IPS-20b (cell line): Measurements from ENCODE around the gene REEP3.

Experiments
- H3K27ac ChIP-seq: one replicate; pipeline ENCODE4 v1.5.1; 2013; ENCODE audit warnings: low read length
- H3K27me3 ChIP-seq: 2 replicates; pipeline ENCODE4 v1.6.1; 2013; ENCODE audit warnings: mild to moderate bottlenecking, low read length, inconsistent platforms; ENCODE audit not compliant: insufficient read depth
- H3K36me3 ChIP-seq: 2 replicates; pipeline ENCODE4 v1.6.1; 2013; ENCODE audit warnings: low read depth, mild to moderate bottlenecking, inconsistent platforms, low read length, moderate library complexity; ENCODE audit not compliant: insufficient read depth
- H3K4me1 ChIP-seq: 2 replicates; pipeline ENCODE4 v1.6.1; 2013; ENCODE audit warnings: mild to moderate bottlenecking, control low read depth, inconsistent platforms, low read length, moderate library complexity; ENCODE audit not compliant: insufficient read depth
- H3K4me3 ChIP-seq: 2 replicates; pipeline ENCODE4 v1.5.1; 2013; ENCODE audit warnings: mild to moderate bottlenecking, low read length, inconsistent platforms
- H3K9ac ChIP-seq: 2 replicates; pipeline ENCODE4 v1.6.1; 2013; ENCODE audit warnings: low read depth, mild to moderate bottlenecking, inconsistent platforms, low read length, moderate library complexity
- H3K9me3 ChIP-seq: 2 replicates; pipeline ENCODE4 v1.6.1; 2013; ENCODE audit warnings: mild to moderate bottlenecking, low read depth, low read length, inconsistent platforms; ENCODE audit not compliant: insufficient read depth

The REEP3 gene

DNA sequence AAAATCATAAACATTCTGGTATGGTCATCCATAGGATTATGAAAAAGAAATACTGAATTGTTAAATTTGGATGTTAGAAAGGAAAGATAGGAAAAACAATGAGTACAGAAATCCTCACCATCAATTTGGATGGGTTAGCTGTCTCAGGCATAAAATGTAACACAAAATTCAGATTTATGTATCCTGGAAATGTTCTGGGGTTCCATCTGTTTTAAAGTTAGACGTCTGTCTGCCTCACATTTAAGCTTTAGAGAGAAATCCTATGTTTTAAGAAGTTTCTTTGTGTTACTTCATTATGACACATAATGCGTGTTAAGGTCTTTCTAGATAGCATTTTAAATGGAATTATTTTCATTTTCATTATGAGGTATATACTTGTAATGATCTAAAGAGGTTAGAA, 103.5 kb downstream of the REEP3 start:
- Histone ChIP-seq H3K4me1 (peaks cover 20% of the 10 kb centered on the region), H3K27ac (no peak overlapping the region), H3K27me3 (no peaks in the 10 kb centered on the region), H3K36me3 (peaks cover 8% of the 10 kb centered on the region), H3K9ac (no peak overlapping the region), H3K9me3 (no peaks in the 10 kb centered on the region), H3K4me3 (no peak overlapping the region)

DNA sequence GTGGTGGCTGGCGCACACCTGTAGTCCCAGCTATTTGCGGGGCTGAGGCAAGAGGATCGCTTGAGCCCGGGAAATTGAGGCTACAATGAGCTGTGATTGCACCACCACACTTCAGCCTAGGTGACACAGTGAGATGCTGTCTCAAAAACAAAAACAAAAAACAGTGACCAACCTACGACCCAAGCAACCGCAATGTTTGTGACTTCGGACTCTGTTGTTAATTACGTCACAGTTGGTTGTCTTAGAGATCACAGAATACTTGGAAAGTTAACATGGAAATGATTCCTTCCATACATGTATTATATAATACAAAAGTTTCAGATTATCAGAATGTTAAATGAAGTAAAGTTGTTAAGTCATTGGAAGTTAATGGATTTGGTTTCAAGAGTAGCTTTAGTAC, 106.2 kb downstream of the REEP3 start:
- H3K9ac ChIP-seq: peak overlapping the region; percentile 23; the same call in 1 of the 2 replicates
- peaks cover under 1% of the 10 kb centered on the region for H3K36me3 ChIP-seq
- no peak overlapping the region for H3K27ac ChIP-seq
- H3K4me3 ChIP-seq: no peak overlapping the region
- no peaks in the 10 kb centered on the region; the same call in 1 of the 2 replicates for H3K27me3 ChIP-seq
- H3K4me1 ChIP-seq: peaks cover 26% of the 10 kb centered on the region
- H3K9me3 ChIP-seq: no peaks in the 10 kb centered on the region

DNA sequence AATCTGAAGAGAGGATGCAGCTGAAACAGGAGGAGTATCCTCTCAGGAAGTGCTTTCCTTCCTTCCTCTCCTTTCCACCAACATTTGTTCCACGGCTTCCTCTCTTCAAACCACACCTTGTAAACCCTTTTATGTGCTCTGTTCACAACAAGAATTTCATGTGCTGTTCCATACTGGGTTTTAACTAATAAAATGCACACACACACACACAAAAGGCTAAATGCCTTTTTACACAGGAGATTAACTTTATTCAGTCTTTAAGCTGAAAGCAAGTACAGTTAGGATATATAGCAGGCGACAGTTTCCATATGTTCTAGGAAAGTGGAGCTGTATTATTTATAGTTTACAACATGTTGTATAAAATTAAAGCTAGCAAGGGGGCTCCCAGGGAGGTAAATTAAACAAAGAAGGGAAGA, 106.7 kb downstream of the REEP3 start:
- Histone ChIP-seq H3K27me3 (no peaks in the 10 kb centered on the region; the same call in 1 of the 2 replicates), H3K4me1 (peaks cover 26% of the 10 kb centered on the region), H3K4me3 (no peak overlapping the region), H3K9ac (peak overlapping the region; percentile 23; the same call in 1 of the 2 replicates), H3K9me3 (no peaks in the 10 kb centered on the region), H3K36me3 (no peaks in the 10 kb centered on the region; the same call in 1 of the 2 replicates), H3K27ac (no peak overlapping the region)

DNA sequence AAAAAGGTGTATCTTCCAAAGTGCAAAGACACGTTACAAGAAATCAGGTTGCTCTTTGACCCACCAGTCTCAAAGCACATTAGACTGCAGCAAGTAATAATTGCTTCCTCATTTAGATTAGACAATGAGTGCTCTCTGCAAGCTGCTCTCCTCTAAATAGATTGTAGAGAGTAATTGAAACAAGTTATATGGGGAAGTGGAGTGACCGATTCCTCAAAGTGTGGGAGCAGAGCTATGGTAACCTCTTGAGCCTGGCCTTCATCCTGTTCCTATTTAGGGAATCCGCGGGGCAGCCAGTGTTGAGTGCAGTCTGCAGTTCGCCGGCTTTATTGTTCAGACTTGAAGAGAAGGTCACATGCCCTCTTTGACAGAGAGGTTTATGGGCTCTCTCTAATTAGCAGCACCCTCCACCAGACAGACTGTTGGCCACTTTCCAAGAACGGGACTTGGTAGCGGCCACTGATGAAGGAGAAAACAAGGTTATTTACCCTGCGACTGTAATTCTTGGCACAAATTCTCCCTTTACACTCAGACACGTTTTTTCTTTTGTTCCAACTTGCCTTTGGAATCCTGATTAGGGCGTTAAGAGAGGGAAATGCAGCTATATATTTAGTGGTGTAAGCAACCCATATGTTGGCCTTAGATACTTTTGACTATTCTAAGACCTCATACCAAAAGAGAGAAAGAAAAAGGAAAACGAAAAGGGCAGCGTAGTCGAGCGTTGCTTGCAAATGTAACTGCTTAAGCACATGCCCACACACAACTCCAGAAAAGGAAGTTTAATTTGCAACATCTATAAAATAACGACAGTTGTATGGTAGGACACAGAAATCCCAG, 107.5 kb downstream of the REEP3 start:
- Histone ChIP-seq H3K9ac (peak overlapping the region; percentile 97), H3K4me3 (peak overlapping the region; percentile 89)

DNA sequence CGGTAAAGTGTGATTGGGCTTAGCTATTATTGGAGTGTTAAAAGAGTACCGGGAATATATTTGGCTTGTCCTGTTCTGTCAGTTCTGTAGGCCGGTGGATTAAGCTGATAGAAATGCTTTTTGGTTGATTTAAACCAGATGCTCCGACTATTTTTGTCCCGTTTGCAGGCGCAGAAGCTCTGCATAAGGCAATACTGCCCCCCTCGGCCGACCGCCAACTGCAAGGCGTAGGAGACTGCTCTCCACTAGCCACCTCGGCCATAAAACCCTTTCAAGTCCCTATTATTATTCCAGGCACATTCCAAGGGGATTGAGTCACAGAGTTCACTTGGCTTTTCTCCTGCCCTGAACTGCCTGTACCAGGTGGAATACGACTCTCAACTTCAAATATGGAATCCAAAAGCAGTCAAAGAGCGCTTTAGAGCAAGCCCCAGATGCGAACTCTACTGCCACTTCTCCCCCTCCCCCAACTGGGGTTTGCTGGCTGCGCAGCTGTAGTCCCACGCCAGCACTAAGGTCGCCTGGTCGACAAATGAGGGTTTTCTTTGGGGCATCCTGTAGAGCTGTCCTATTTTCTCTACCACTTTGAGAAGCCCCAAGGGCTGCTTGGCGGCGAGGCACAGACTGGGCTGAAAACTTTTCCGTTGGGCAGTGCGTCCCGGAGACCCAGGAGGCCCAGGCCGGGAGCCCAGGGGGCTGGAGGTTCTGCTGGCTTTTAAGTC, 108.3 kb downstream of the REEP3 start:
- Histone ChIP-seq H3K27ac (peak overlapping the region; percentile 98), H3K9ac (peak overlapping the region; percentile 97), H3K4me1 (peaks cover 26% of the 10 kb centered on the region), H3K27me3 (no peaks in the 10 kb centered on the region; the same call in 1 of the 2 replicates), H3K4me3 (peak overlapping the region; percentile 89), H3K36me3 (no peaks in the 10 kb centered on the region; the same call in 1 of the 2 replicates), H3K9me3 (no peaks in the 10 kb centered on the region)

More for the DNA sequence above, 107.5 kb downstream of the REEP3 start:
- H3K9me3 ChIP-seq: no peaks in the 10 kb centered on the region
- H3K36me3 ChIP-seq: no peaks in the 10 kb centered on the region; the same call in 1 of the 2 replicates
- no peaks in the 10 kb centered on the region; the same call in 1 of the 2 replicates for H3K27me3 ChIP-seq
- peaks cover 26% of the 10 kb centered on the region for H3K4me1 ChIP-seq
- peak overlapping the region; percentile 72 for H3K27ac ChIP-seq

DNA sequence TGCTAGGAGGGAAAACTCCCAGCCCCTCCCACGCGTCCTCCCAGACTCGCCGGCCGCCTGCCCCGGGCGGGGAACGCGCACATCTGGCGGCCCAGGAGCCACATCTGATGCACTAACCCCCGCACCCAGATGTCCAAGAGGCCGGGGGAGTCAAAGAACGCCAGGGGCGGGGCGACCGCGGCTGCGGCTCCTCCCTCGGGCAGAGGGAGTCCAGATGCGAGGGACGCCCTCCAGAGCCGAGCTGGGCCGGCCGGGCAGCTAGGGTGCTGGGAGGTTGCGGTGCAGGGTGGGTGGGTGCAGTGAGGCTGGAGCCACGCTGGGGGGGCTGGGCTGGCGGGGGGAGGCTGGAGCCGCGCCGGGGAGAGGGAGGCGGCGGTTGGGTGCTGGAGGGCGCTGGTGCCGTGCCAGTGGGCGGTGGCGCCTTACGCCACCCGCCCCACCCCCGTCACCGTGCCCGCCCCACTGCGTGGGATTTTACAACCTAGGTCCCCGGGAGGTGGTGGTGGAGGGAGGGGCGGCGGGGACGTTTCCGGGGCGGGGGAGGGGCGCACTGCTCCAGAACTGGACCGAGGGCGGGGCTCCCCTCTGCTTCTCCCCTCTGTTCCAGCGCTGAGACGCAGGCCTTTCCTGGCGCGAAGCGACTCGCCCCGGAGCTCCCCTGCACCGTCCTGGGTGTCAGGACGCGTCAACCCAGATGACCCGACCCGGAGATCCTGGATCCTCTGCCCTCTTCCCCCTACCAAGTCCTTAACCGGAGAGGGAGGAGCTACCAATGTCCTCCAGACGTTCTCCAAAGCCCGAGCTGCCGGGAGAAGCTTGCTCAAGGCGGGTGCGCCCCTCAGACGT, 109.1 kb downstream of the REEP3 start:
- peak overlapping the region; percentile 98 for H3K27ac ChIP-seq
- H3K27me3 ChIP-seq: no peaks in the 10 kb centered on the region; the same call in 1 of the 2 replicates
- H3K9ac ChIP-seq: peak overlapping the region; percentile 97
- peak overlapping the region; percentile 89 for H3K4me3 ChIP-seq
- peaks cover 26% of the 10 kb centered on the region for H3K4me1 ChIP-seq
- no peaks in the 10 kb centered on the region for H3K9me3 ChIP-seq
- H3K36me3 ChIP-seq: no peaks in the 10 kb centered on the region

DNA sequence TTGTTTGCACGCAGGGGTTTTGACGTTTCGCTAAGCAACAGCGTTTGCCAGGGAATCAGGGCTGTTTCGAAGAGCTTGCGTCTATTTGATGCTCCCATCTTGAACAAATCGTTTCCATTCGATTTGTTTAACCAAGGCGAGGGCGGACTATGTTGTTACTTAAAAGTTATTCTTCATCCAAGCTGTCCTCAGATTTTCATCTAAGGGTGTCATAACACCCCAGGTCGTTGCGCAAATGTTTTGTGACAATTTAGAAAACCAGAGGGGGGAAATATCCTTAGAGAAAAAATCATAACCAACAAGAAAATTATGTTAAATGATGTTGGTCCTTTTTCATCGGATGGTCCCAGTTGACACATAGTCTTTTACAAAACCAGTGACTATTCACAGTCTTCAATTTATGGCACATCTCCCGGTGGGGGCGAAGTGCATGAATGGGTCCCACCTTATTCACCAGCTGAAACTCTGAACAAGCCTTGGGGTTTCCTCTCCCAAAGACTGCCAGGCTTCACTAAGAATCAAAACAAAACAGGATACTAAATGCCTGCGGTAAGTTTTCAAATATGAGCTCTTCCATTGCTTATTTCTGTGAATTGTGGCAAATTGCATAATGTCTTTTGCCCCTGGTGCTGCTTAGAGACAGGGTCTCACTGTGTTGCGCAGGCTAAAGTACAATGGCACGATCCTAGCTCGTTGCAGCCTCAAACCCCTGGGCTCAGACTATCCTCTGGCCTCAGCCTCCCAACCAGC, 109.9 kb downstream of the REEP3 start:
- H3K9ac ChIP-seq: peak overlapping the region; percentile 81
- H3K27me3 ChIP-seq: no peaks in the 10 kb centered on the region; the same call in 1 of the 2 replicates
- peak overlapping the region; percentile 89 for H3K4me3 ChIP-seq
- peaks cover 26% of the 10 kb centered on the region for H3K4me1 ChIP-seq
- no peaks in the 10 kb centered on the region for H3K36me3 ChIP-seq
- H3K27ac ChIP-seq: peak overlapping the region; percentile 41
- no peaks in the 10 kb centered on the region for H3K9me3 ChIP-seq

DNA sequence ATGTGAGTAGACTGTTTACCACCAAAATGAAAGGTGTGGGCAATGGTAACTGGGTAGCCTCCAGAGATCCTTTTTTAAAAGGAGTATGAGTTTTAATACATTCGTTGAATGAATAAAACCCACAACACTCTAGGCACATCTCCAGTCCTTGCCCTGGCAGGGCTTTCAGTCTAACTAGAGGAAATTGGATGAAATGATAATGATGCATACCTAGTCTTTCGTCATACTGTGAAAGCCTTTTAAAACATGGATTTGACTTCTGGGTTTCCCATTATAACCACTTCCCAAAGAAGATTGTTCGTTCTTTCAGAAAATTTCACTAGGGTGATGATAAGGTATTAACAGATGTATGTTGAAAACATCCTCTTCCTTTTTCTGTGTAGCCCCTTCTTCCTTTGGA, 110.8 kb downstream of the REEP3 start:
- no peaks in the 10 kb centered on the region for H3K36me3 ChIP-seq
- H3K27me3 ChIP-seq: no peaks in the 10 kb centered on the region; the same call in 1 of the 2 replicates
- no peak overlapping the region for H3K4me3 ChIP-seq
- H3K9me3 ChIP-seq: no peaks in the 10 kb centered on the region
- H3K4me1 ChIP-seq: peaks cover 26% of the 10 kb centered on the region
- H3K9ac ChIP-seq: no peak overlapping the region
- H3K27ac ChIP-seq: no peak overlapping the region

DNA sequence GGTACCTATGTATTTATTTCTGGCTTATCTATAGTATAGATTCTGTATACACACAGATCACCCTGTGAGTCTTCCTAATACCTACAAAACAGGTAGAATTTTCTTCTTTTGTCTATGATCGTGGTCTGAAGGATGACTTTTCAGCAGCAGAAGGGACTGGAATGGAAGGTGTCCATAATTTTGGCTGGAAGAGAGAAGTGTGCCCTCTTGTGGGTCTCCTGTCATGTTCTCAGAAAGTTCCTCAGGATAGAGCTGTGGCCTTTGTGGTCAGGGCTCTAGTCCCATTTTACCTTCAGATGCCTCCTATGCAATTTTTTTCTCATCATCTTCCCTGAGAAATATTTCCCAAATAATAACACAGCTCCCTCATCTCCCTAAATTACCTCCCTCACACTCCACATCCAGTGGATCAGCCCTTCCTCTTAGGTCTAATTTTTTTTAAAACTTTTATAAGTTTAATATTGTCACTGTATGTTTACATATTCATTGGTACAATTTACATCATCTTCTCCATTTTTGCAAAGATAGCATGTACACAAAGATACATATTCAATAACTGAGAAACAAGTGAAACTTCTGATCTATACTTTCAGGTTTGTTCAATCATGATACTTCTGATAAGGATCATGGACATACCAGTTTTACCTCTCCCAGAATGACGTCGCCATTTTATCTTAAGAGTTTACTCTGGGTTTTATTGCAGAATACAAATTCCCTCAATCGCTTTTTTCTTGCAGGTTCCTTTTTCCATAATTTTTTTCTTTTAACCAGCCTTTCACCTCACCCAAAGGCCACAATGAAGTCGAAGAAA, 112.7 kb downstream of the REEP3 start:
- Histone ChIP-seq H3K9me3 (no peaks in the 10 kb centered on the region), H3K36me3 (no peaks in the 10 kb centered on the region), H3K27me3 (no peaks in the 10 kb centered on the region; the same call in 1 of the 2 replicates), H3K4me1 (peaks cover 10% of the 10 kb centered on the region), H3K27ac (no peak overlapping the region), H3K9ac (no peak overlapping the region), H3K4me3 (no peak overlapping the region)

DNA sequence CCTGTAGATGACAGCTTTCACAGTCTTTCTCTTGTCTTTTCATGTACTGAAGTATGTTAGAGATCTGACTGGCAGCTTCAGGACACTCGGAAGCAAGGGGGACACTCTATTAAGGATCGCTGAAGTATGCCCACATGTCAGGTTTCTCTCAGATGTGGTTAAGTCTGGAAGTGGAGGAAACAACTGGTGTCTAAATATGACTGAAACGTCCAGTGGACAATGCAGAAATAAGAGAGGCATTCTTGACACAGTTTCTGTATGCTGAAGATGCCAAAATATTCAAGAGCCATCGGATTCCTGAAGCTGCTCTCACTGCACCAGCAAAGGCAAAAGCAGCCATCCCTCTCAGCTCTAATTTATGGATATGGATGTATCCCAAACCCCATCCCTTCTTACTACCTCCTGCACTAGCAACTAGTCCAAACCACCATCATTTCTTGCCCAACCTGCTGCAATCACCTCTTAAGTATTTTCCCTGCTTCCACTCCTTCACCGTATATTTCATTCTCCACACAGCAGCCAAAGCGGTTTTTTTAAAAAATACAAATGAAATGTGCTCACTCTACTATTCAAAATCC, 113.4 kb downstream of the REEP3 start:
- Histone ChIP-seq H3K4me3 (no peak overlapping the region), H3K27ac (no peak overlapping the region), H3K36me3 (no peaks in the 10 kb centered on the region), H3K4me1 (peaks cover 6% of the 10 kb centered on the region; the same call in 1 of the 2 replicates), H3K9ac (no peak overlapping the region), H3K27me3 (no peaks in the 10 kb centered on the region; the same call in 1 of the 2 replicates), H3K9me3 (no peaks in the 10 kb centered on the region)
